GM13977 (cell line): ENCODE results near the gene FARP1.
A peak's percentile ranks its signal among the peaks of the same experiment; 100 is the strongest.

Experiments used
- DNase-seq: peaks from one replicate; pipeline ENCODE4 v3.0.0; 2012; ENCODE audit warnings: low spot score
- in situ Hi-C: fragments of 300-500 bp; cut with MboI; formaldehyde crosslinking; loops from one replicate; pipeline ENCODE4 v1.12.0; 2022; ENCODE audit warnings: low sequenced_read_pairs, low pct_unique_long_range_greater_than_20kb, mixed read lengths, inconsistent platforms; ENCODE audit not compliant: unreplicated experiment
- TF ChIP-seq, protein P1 (sequence below): IDR thresholded peaks from 2 replicates; pipeline ENCODE4 v1.5.1; 2012; ENCODE audit warnings: mild to moderate bottlenecking, control low read depth; ENCODE audit not compliant: insufficient read depth; ENCODE audit errors: extremely low read depth, missing control alignments

The FARP1 gene

GRCh38 chr13:98446234-98446621, 303.3 kb downstream of the FARP1 start:
- TF ChIP-seq, protein P1, sequence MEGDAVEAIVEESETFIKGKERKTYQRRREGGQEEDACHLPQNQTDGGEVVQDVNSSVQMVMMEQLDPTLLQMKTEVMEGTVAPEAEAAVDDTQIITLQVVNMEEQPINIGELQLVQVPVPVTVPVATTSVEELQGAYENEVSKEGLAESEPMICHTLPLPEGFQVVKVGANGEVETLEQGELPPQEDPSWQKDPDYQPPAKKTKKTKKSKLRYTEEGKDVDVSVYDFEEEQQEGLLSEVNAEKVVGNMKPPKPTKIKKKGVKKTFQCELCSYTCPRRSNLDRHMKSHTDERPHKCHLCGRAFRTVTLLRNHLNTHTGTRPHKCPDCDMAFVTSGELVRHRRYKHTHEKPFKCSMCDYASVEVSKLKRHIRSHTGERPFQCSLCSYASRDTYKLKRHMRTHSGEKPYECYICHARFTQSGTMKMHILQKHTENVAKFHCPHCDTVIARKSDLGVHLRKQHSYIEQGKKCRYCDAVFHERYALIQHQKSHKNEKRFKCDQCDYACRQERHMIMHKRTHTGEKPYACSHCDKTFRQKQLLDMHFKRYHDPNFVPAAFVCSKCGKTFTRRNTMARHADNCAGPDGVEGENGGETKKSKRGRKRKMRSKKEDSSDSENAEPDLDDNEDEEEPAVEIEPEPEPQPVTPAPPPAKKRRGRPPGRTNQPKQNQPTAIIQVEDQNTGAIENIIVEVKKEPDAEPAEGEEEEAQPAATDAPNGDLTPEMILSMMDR = no peak
- DNase-seq = no peak
- in situ Hi-C loops = loop anchor here (10.0 kb wide), 1 partner anchor 209 kb away; no protein-coding TSS in a partner anchor

DNA sequence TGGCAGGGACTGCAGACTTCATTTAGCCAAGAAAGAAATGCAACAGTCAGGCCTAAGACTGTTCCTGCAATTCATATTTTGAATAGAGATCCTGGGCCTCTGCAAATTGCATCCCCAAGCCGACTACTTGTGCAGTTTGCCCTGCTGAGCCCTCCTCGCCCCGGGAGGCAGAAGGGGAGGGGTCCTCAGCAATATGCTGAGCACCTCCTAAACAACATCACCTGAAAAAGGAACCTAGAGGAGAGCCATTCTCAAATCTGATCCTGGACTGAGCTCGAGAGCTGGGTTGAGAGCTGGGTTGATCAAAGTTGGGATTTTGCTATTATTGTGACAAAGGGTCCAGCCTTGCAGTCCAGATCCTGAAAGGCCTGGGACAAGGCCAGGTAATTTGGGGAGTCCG, 304.2 kb downstream of the FARP1 start:
- in situ Hi-C loops = loop anchor here (10.0 kb wide), 1 partner anchor 208 kb away; no protein-coding TSS in a partner anchor
- no peak for DNase-seq
- TF ChIP-seq, protein P1 = no peak

DNA sequence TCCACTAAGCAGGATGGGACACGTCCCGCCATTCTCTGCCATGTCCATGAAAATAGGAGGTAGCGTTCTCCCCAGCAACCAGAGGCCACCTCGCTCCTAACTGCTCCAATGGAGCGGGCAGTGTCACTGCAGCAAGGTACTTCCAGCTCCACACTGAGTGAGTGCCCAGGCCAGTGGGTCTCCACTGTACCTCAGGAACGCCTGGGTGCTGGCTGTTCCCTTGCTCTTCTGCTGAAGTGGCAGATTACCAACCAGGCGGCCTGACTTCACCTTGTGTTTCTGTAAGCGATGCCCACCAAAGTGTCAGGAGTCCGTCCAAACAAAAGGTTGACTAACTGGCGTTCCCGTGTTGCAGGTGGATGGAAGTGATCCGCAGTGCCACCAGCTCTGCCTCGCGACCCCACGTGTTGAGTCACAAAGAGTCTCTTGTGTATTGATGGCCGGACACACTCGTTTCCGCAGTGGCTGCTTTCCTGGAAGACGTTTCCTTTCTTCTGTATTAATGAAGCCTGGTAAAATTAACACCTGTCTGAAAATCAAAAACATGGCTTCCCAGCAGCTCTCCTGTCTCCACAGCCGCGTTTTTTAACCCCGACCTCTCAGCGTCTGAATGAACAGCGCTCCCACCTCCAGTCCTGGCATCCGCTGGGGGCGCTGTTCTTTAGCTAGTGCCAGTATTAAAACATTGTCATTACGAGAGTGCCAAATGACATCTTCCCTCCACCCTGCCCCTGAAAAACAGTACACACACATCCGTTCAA, 305.2 kb downstream of the FARP1 start:
- TF ChIP-seq, protein P1 = peak; percentile 14
- no peak for DNase-seq
- in situ Hi-C loops = loop anchor here (10.0 kb wide), 1 partner anchor 207 kb away; no protein-coding TSS in a partner anchor

DNA sequence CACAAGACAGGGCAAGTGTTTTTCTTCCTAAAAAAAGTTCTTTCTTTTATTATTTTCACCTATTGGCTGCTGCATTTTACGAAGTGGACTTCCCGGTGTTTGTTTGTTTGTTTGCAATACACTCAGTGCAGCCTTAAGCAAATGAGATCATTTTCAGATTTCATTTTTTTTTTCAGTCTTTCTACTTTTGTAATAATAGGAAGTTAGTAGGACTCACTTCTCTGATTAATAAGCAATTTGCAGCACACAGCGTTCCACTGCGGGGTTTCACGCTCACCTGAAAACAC, 305.7 kb downstream of the FARP1 start:
- in situ Hi-C loops = loop anchor here (10.0 kb wide), 1 partner anchor 206 kb away; no protein-coding TSS in a partner anchor
- TF ChIP-seq, protein P1 = no peak
- DNase-seq = no peak

- DNase-seq = no peak
- in situ Hi-C loops = loop anchor here (10.0 kb wide), 1 partner anchor 206 kb away; no protein-coding TSS in a partner anchor
- TF ChIP-seq, protein P1 = no peak
Measured at GRCh38 chr13:98449273-98449672, 306.4 kb downstream of the FARP1 start.

DNA sequence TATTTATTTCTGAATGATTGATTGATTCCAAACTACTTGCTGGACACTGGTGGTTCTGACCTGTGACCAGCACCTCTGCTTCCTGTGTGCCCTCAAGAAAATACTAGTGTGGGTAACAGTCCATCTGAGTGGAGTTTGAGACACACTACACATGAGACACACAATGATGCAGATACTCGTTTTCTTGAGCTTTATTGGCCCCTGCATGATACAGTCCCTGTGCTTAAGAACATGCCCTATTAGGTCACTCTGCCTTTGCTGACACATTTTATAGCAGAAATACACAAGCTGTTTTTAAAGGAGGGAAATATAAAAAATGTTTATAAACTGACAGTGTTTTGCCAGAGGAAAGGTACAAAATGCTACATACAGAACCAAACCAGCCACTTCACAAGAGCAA, 307.1 kb downstream of the FARP1 start:
- in situ Hi-C loops = no loop called here
- DNase-seq = no peak

More for the DNA sequence above, 307.1 kb downstream of the FARP1 start:
- TF ChIP-seq, protein P1 = no peak
